GM11168 (cell line): ENCODE data around the gene ZGPAT.

Experiments
- in situ Hi-C: fragments of 300-500 bp; cut with MboI; formaldehyde crosslinking; loops from one replicate; pipeline ENCODE4 v1.12.0; 2022; ENCODE audit warnings: low sequenced_read_pairs; ENCODE audit not compliant: unreplicated experiment

ZGPAT gene

DNA sequence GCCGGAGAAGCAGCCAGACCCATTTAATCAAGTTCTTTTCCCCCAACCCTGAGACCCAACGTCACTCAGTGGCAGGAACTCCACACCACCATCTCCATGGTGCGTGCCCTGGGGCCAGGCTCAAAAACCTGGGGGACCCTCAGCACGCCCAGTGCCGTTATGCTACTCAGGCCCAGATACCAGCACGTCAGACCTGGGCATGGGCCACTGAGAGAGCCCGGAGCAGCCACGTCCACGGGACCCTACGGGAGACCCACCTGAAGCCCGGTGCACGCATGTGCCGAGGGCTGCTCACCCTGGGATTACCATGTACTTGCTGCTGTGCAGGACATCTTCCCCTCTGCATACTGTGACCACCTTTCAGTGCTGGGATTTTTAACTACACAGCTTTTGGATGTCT lies 45.5 kb downstream of the ZGPAT start:
- in situ Hi-C loops = no loop called here

DNA sequence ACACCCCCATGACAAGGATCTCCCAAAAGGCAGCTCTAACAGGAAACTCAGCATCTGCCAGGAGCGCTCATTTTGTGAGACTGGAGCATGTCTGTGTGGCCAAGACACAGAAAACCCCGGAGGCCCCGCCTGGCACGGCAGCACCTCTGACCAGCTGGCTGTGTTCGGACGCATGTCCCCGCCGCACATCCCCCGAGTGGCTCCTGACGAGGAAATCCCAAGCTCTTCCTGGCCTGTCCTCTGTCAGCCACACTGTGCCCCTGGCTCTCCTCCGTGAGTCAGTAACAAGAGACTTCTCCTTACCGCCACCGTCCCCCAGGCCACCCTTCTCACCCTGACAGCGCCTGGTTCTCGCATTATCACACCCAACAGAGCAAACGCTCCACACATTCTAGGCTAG lies 46.2 kb downstream of the ZGPAT start:
- in situ Hi-C loops = no loop called here

DNA sequence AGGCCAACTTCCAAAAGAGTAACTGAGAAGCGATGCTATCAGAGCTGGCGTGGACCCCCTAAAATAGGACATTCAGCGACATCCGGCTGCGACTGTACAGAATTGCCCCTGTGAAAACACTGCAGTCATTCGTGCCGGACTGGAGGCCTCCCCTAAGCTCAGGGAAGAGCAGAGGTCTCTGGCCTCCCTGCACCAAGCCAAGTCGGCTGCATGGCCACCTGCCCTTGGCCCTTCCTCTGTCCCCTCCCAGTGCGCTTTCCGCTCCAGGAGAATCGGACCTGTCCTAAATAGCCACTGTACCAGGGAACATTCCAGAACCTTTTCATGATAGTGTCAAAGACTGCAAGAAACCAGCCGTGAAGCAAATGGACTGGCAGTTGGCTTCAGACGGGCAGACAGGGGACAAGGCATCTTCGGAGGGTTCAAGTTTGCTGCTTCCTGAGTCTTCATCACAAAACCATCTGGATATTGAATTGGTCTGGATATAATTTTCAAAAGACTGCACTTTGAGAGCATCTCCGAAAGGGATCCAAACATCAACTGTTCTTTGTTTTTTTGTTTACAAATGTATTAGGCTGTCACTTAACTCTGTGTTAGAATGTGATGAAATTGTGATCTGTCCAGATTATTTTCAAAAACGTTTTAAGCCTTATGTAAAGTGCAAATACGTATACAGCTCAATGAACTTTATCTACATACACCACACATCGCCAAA lies 48.3 kb downstream of the ZGPAT start:
- in situ Hi-C loops = no loop called here

DNA sequence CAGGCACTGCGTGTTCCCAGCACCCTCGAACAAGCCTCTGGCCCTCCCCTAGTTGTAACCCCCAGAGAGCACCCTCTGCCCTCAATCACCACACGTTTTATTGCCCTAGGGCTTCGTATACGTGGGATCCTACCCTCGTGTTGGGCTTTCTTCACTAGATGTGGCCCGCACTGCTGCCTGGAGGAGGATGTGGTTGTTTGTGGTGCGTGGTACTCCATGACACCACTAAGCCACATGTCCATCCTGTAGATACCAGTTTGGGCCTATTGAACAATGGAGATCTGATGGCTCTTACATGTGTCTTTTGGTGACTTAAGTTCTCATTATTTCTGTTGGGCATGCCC lies 48.8 kb downstream of the ZGPAT start:
- in situ Hi-C loops = no loop called here

DNA sequence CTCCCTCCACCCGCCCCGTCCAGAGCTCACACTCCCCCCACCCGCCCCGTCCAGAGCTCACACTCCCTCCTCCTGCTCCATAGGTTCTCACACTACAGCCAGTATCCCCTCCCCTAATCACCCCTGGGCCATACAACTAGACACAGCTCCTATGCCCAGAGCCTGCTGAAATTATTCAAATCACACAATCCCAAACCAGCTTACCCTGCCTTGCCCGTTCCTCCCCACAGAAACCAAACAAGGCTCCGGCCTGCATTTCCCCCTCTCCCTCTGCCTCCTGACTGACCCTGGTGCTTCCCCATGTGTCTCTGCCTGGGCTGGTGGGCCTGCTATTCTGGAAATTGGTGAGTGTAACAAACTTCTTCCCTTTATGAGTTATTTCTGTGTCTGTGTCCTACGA lies 50.3 kb downstream of the ZGPAT start:
- in situ Hi-C loops = no loop called here

DNA sequence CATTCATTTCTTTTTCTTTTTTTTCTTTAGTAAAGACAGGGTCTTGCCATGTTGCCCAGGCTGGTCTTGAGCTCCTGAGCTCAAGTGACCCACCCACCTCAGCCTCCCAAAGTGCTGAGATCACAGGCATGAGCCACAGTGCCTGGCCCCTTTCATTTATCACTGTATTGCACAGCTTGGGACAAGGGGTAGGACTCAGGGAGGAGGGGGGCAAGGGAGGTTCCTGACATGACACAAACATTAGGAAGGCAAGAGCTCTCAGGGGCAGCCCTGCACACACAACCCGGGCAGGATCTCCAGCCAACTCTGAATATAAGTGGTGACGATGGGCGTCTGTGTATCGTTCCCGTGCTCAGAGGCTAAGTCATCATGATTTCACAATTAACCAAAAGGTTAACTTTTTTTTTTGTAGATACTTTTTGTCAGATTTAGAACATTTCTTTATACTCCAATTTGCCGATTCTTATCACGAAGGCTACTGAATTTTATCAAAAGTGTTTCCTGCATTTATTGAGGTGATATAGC lies 51.6 kb downstream of the ZGPAT start:
- in situ Hi-C loops = no loop called here

DNA sequence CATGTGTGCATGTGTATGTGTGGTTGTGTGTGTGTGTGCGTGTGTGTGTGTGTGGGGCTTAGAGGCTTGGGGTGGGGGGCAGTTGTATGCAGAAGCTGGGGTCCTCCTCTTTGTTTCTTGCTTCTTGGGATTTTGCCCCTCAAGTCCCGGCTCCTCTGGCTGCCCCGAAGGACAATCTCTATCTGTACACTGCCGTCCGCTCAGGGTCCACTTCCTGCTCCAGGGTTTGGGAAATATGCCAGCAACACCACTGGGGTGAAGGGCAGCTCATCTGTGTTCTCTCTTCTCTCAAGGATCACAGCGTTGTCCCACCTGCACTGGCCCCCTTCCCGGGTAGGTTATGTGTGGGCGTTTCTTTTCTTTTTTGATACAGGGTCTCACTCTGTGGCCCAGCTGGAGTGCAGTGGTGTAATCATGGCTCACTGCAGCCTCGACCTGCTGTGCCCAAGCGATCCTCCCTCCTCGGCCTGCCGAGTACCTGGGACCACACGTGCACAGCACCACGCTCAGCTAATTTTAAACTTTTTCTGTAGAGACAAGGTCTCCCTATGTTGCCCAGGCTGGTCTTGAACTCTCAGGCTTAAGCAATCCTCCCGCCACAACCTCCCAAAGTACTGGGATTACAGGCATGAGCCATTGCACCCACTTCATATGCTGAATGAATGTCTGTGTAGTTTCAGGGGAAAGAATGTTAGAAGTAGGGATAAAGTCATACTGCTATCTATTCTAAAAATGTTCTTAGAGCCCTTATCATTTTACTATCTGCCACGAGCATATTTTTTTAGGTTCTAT lies 57.4 kb downstream of the ZGPAT start:
- in situ Hi-C loops = no loop called here

DNA sequence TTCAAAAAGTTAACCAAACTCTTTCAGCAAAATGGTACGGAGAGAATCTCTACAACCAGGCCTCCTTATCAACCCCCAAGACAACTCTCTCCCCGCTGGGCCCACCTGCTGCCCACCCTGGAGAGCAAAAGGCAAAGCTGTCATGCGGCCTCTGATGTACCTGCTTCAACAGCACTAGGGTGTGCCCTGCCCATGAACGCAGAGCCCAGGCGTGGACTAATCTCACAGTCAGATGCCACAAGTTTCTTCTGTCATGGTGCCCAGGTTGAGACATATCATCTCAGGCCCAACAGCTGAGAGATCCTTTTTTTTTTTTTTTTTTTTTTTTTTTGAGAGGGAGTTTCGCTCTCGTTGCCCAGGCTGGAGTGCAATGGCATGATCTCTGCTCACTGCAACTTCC lies 58.1 kb downstream of the ZGPAT start:
- in situ Hi-C loops = no loop called here

DNA sequence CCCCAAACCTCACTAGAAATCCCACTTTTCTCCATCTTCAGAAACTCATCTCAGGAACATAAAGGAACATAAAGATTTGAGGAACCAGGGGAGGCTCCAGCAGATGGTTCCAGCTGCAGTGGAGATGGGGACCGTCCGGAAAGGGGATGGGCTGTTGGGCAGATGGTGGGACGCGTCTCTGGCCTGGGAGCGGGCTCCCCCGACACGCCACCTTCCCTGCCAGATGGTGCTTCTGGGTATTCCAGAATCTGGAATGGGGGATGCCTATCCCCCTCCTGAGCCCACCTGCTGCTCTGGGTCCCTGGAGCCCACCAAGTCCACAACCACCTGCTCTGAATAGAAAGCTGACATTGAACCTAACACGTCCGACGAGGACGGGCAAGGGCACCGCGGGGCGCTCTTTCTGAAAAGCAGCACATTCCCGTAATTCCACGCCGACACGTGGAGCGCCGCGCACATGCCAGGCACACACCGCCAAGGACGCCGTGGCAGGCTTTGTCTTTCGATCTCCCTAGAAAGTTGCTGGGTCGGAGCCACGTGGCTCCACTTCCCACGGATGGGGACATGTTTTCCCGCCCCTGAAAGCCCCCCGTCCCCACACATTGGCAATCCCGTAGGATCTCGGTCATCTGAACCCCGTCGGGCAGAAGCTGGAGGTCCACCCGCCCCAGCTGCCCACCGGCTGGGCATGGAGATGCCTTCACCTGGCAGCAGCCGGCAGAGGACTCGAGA lies 59.0 kb downstream of the ZGPAT start:
- in situ Hi-C loops = no loop called here

DNA sequence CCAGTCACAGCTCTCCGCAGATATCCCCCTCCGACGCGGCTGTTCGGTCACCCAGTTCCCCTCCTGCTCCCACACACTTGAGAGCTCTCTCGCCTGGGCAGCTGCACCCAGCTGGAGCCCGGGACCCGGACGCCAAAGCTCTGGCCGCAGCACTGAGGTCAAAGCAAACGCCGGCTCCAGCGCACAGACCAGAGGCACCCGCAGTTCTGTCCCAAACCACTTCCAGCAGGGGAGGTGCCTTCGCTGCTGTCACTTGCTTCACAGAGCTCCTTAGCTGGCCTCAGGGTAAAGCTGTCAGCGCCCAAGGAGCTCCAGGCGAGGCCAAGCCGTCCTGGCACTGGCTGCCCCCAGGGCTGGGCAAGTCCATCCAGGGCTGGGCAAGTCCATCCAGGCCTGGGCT lies 59.6 kb downstream of the ZGPAT start:
- in situ Hi-C loops = no loop called here

DNA sequence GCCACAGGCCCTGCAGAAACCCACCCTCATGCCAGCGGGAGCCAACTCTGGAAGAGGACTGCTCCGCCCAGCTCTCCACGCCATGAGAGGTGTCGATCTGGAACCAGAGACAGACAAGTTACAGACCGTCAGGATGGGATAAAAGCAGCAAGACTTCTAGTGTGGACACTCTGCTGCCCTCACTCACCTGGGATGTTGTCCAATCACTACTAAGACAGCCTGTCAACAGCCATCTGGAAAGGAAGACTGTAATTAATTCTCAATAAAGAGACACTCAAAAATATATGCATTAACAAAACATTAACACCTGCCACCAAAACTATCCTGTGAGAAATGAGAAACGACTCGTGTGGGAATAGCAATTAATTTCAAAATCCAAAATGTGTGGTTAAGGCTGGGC lies 60.0 kb downstream of the ZGPAT start:
- in situ Hi-C loops = no loop called here

DNA sequence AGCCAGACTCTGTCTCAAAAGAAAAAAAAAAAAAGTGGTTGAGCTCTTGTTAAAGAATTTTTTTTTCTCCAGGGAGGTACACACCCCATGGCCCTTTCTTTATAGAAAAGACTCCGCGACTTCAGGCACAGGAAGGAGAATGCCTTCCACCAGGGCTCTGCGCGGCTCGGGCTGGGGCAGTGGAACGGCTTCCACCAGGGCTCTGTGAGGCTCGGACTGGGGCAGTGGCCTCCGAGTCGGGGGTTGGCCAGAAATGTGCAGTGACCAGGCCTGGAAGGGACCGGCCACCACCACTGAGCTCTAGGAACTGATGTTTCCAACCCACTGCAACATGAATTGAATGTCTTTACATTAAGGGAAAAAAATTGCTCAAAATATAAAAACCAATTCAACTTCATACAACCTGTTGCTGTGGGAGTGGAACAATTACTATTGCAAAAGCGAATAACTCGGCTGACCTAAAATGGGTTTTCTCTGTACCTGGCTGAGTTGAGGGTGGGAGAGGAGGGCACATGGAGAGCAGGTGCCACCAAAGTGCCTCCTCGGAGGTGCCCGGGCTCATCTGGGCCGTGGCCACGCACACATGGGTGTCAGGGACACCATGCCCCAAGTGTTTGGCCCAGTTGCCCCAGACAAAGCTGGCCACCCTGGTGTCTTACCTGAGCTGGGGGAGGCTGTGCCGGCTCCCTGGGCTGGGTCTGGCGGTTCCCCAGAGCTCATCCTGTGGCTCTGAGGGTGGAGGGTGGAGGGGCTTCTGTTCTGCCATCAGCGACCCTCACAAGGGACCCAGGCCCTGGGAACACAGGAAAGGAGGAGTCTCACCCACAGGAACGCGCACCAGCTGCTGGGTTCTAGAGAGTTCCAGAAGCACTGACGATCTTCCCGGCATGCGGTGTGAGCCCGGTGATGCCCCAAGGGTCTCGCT lies 61.0 kb downstream of the ZGPAT start:
- in situ Hi-C loops = no loop called here

DNA sequence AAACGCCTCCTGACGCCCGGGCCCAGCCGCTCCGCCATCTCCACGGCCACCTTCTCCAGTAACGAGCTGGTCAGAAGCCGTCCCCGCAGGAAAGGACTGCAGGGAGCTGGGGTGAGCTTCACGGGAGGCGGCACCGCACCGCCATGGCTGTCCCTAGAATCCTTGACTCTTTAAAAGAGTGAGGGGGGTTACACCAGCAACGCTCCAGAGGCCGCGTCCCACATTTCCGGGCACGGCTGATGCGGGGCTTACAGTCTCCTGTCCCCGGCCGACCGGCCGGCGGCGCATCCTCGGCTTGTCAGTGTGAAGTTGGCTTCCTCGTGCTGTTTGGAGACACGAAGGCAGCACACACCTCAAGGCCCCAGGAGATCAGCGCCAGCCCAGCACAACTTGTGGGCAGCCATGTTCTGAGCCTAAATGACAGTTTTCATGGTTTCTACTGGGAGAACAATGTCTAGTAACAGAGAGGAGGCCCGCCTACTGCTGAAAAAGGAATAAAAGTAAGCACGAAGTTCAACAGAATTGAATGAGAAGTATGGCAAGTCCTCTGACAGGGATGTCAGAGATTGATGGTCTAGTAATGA lies 62.1 kb downstream of the ZGPAT start:
- in situ Hi-C loops = no loop called here

DNA sequence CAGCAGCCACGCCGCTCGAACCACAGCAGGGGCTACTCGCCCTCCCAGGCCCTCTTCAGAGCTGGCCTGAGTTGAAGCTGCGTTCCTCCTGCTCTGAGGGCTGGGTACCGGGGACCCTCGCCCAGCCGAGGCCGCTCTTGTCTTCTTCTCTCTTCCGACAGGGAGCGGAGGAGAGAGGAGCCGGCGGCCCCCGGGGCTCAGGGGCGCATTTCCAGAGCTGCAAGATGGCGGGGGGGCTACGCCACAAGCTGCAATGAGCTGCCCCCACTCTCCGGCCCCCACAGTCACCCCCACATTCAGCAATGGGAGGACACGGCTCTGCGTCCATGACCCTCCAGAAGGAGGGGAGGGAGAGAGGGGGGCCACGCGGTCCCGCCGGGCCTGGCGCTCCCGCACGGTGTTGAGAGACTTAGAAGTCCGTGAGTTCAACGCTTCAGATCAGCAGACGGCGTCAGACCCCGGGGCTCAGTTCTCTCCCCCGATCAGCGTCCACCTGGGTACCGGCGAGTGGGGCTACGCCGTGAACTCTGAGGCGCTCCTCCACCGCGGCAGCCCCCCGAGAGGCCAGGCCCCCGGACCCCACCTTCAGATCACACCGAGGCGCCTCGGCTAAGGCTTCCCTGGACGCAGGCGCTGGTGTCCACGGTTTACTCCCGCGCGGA lies 63.3 kb downstream of the ZGPAT start:
- in situ Hi-C loops = no loop called here

DNA sequence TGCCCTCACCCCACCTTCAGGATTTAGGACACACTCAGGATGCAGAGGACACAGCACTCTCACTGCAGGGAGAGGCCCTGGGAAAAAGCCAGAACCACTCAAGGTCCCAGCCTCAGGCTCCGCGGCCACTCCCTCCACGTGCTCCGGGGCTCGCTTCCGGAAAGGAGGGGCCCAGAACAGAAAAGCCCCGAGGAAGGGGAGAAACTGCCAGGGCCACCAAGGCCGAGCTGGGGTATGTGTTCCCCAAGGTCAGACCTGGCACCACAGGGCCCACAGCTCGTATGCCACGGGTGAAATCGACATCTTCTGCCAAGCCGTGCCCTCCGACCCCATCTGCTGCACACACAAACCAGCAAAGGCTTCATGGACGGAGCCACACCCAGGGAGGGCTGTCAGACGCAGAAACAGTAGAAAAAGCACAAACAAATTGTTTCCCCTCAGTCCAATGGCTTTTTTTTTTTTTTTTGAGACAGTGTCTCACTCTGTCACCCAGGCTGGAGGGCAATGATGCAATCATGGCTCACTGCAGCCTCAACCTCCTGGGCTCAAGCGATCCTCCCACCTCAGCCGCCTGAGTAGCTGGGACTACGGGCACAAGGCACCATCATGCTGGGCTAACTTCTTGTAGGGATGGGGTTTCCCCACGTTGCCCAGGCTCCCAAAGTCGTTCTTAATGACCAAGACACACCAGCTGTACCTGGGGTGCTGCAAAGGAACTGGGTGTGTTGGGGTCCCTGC lies 65.1 kb downstream of the ZGPAT start:
- in situ Hi-C loops = no loop called here

DNA sequence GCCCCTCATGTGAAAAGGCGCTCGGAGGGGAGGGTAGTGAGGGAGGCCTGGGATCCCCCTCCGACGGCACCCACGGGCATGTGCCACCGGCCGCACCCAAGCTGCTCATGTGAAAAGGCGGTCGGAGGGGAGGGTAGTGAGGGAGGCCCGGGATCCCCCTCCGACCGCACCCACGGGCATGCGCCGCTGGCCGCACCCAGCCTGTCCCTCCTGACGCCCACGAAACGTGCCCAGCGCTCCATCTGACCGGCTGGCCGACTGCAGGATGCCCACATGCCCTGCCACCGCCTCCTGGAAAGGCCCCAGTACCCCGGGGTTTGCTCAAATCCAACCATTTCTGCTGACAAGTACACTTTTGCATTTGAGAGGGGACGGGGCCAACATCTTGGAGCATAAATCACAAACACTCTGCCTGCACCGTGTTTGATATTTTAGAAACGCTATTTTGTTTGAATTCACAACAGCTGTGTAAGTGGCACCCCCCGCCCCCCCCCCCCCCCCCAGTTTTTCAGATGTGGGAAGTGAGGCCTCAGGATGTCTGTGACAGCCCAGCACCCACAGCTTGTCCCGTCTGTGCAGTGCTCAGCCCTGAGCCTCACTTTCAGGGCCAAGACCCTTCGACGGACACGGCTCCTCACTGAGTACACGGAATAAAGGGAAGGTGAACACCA lies 65.9 kb downstream of the ZGPAT start:
- in situ Hi-C loops = no loop called here

DNA sequence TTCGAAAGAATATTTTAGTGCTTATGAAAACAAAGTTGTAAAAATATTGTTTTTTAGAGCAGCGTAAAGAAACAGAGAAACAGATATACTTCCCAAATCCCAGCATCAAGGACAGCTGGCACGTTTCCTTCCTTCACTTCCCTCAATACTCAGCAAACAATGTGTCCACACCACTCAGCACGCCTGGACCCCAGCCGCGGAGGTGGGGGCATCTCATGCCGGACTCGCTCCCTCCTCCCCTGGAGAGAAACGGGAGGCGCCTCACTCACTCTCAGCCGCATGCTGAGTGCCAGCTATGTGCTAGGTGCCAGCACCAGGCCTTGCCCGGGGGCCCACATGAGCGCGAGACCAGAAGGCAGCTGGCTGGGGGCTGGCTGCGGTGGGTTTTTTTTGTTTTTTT lies 66.5 kb downstream of the ZGPAT start:
- in situ Hi-C loops = no loop called here
